BLaER1 treated with 17β-estradiol and CSF1 and Interleukin-3, amounts not matched to agents 10 nM and 100 nM (cell line): ENCODE results near the gene ARHGDIB.

Experiments
- H3K27ac ChIP-seq, 11 experiments: shearing (Covaris generic); formaldehyde crosslinking; 2 replicates each; pipeline ENCODE4 v1.8.1; 2022
- H3K27me3 ChIP-seq, 11 experiments: shearing (Covaris generic); formaldehyde crosslinking; 2 replicates each; pipeline ENCODE4 v1.8.1; 2022
- H3K36me3 ChIP-seq, 11 experiments: shearing (Covaris generic); formaldehyde crosslinking; 2 replicates each; pipeline ENCODE4 v1.8.1; 2022
- H3K4me1 ChIP-seq, 10 experiments: shearing (Covaris generic); formaldehyde crosslinking; 2 replicates each; pipeline ENCODE4 v1.8.1; 2022
- H3K4me2 ChIP-seq, 11 experiments: shearing (Covaris generic); formaldehyde crosslinking; 2 replicates each; pipeline ENCODE4 v1.8.1; 2022
- H3K4me3 ChIP-seq, 10 experiments: shearing (Covaris generic); formaldehyde crosslinking; 2 replicates each; pipeline ENCODE4 v1.8.1; 2022
- H3K9ac ChIP-seq, 11 experiments: shearing (Covaris generic); formaldehyde crosslinking; 2 replicates each; pipeline ENCODE4 v1.8.1; 2022
- H3K9me3 ChIP-seq, 11 experiments: shearing (Covaris generic); formaldehyde crosslinking; replicated peaks in 1 of 11; 2 replicates each; pipeline ENCODE4 v1.8.1; 2022
- H4K20me1 ChIP-seq, 11 experiments: shearing (Covaris generic); formaldehyde crosslinking; 2 replicates each; pipeline ENCODE4 v1.8.1; 2022
- Cebpa-rat ChIP-seq, 11 experiments: shearing (Covaris generic); IDR thresholded peaks; 2 replicates each; pipeline ENCODE4 v1.8.1; 2022

Gene ARHGDIB

DNA sequence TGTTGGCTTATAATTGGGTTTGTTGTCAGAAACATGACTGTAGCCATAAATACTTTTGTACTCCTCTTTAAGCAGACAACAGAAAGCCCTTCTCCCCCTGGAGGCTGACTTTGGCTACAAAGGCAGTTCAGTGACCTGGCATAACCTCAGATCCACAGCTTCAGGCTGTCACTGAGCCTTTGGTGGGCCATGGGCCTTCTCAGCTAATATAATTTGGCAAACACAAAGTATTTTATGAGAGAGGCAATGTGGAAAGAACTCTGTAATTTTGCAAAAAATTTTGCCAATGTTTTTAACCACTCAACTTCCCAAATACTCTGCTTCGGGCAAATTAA is 60.2 kb downstream of the ARHGDIB start:
- no peak for TF ChIP-seq Cebpa-rat (IDR thresholded peaks at IDR 0.05)
- Histone ChIP-seq H3K27ac (no peak overlapping the region), H3K4me2 (no peak overlapping the region), H4K20me1 (no peaks in the 10 kb centered on the region), H3K36me3 (no peaks in the 10 kb centered on the region), H3K4me1 (peaks cover 0 to 18% (median 9%) of the 10 kb centered on the region in 10 experiments; a peak in 13 of 20 replicates), H3K9me3 (peaks cover 0 to 6% (median 0%) of the 10 kb centered on the region in 11 experiments; a peak in 1 of 22 replicates), H3K27me3 (no peaks in the 10 kb centered on the region), H3K9ac (no peak overlapping the region), H3K4me3 (no peak overlapping the region)

DNA sequence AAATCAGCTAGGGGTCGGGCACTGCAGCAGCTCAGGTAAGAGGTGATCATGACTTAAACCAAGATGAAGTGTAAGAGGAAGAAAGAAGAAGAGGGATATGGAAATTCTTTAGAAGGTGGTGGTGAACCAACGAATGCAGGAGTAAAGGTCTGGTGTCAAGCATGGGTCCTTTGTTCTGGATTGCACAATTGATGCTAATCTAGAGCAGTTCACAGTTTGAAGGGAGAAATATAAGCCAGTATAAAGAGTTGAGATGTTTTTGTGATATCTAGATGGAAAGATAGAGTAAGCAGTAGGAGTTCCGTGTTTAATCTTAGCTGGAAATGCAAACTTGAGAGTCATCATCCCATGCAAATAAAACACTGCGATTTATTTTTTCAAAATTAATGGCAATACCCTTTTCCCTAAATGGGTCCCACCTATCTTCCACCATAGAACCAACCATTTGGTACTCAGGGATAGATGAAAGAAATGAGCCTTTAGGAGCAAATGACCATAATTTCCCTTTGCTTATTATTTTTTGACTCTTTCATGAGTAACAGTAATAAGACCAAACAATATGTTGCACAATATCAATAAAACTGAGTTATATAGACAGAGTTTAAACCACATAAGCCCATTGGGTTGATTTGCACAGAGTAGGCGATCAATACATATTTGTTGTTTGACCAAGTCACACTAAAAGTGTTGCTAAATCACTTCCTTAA is 60.7 kb downstream of the ARHGDIB start:
- Histone ChIP-seq H3K27ac (no peak overlapping the region), H4K20me1 (no peaks in the 10 kb centered on the region), H3K9ac (no peak overlapping the region), H3K4me1 (peaks cover 0 to 17% (median 9%) of the 10 kb centered on the region in 10 experiments; a peak in 13 of 20 replicates), H3K9me3 (peaks cover 0 to 6% (median 0%) of the 10 kb centered on the region in 11 experiments; a peak in 1 of 22 replicates), H3K27me3 (no peaks in the 10 kb centered on the region), H3K4me3 (no peak overlapping the region), H3K4me2 (no peak overlapping the region), H3K36me3 (no peaks in the 10 kb centered on the region)
- 0 out of 22 replicates have a peak, but pooled peaks of 1 of the 11 experiments have one; percentile 18 for TF ChIP-seq Cebpa-rat (IDR thresholded peaks at IDR 0.05)

DNA sequence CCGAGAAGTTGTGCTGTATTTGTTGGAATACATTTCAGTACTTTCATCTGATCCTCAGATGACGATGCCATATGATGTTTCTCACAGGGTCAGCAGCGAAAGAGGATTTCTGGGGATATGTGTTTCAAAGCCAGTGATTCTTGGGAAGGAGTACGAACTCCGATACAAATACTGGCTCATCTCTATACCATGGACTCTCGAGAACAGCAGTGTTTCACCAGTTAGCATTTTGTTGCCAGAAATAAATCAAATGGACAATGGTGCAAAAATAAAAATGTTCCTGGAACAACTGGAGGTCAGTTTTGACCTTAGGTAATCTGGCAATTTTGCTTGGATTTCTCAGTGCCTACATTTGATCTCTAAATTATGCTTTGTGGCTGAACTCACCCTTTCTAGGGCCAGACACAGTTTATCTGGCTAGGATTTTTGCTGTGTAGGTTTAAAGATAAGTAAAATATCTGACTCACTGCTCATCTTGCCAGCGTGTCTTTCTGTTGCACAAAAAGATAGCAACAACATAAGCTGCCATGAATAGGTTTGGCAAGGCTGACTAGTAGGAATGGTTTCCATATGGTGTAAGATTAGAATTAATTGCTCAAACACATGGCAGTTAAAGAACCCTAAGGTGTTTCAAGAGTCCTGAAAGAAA is 64.8 kb downstream of the ARHGDIB start:
- TF ChIP-seq Cebpa-rat (IDR thresholded peaks at IDR 0.05): no peak
- no peaks in the 10 kb centered on the region for H3K36me3 ChIP-seq
- no peaks in the 10 kb centered on the region for H3K27me3 ChIP-seq
- H3K27ac ChIP-seq: no peak overlapping the region
- no peaks in the 10 kb centered on the region for H3K9me3 ChIP-seq
- no peak overlapping the region for H3K9ac ChIP-seq
- H3K4me2 ChIP-seq: no peak overlapping the region
- no peaks in the 10 kb centered on the region for H4K20me1 ChIP-seq
- no peak overlapping the region for H3K4me3 ChIP-seq
- no peaks in the 10 kb centered on the region for H3K4me1 ChIP-seq

DNA sequence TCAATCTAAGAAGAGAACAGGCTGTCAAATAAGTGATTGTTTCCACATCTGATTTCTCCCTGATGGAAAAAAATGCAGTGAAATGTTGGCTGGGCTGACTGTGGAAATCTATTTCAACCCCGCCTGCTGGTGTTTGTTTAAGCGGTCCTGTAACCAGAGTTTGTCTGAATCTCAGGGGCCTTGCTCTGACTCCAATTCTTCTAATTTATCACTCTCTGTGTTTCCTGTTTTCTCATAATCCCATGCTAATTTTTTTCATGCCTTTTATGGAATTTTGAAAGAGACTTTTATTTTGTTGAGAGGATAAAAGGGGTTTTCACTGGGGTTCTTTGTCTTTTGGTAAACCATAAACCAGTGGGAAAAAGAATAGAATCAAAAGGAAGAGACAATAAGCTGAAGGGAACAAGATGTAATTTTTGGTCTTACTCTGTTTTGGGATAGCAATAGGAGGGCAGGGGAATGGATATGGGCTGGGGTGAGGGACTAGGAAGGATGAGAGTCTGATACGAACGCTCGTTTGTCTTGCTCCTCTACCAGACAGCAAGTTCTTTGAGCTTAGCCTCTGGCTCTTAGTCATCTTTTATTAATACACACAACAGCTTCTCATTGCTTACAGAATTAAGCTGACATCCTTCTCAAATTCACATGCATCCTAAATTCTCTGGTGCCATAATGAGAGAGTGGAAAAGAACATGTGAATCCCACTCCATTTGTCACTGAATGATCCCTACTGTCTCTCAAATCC is 67.7 kb downstream of the ARHGDIB start:
- H4K20me1 ChIP-seq: no peaks in the 10 kb centered on the region
- TF ChIP-seq Cebpa-rat (IDR thresholded peaks at IDR 0.05): no peak
- H3K9me3 ChIP-seq: no peaks in the 10 kb centered on the region
- H3K27ac ChIP-seq: no peak overlapping the region
- H3K4me1 ChIP-seq: no peaks in the 10 kb centered on the region
- H3K36me3 ChIP-seq: no peaks in the 10 kb centered on the region
- H3K4me3 ChIP-seq: no peak overlapping the region
- no peak overlapping the region for H3K4me2 ChIP-seq
- no peaks in the 10 kb centered on the region for H3K27me3 ChIP-seq
- H3K9ac ChIP-seq: no peak overlapping the region

DNA sequence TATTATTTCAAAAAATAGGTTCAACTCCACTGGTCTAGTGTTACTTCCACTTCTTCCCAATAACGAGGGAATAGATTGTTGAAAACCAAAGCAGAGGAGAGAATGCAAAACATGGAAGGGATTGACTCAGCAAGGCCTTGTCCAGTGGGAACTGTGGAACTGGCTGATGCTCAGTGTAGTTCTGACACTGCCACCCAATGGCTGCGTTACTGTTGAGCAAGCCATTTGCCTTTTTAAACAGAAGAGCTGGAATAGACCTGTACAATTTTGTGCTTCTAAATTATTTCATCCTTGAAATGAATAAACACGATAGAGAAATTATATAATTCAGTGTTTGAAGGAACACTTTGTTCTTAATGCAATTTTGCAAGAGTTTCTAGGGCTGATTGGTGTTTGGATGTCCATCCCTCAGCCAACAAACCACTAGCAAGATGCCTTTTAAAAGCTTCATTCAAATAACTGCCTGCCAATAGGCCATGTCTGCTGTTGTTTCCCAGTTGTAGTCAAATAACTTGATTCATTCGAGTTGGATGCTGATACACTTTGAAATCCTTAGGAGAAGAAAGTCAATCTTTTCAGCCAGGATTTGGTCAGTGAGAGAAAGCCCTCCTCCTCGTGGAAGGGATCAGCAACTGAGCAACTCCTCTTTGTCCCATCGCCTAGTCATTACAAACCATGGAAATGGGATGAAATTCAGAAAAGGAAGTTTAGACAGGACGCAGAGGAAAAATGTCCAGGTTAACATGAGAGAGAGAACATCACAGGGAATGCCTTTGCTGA is 68.5 kb downstream of the ARHGDIB start:
- Histone ChIP-seq H3K9me3 (no peaks in the 10 kb centered on the region), H3K4me2 (no peak overlapping the region), H4K20me1 (no peaks in the 10 kb centered on the region), H3K9ac (no peak overlapping the region), H3K27ac (no peak overlapping the region), H3K4me3 (no peak overlapping the region), H3K36me3 (no peaks in the 10 kb centered on the region), H3K4me1 (no peaks in the 10 kb centered on the region), H3K27me3 (no peaks in the 10 kb centered on the region)
- TF ChIP-seq Cebpa-rat (IDR thresholded peaks at IDR 0.05): no peak
